HG02759 (cell line): ENCODE results near the gene ZNF681.
"Not testable (repeated sequence)": the region's sequence is repeated elsewhere in the genome, so short reads cannot be mapped to it uniquely, and the experiment has no call there.

Experiments used
- ATAC-seq: cut with Tn5 transposase; IDR thresholded peaks from one replicate; pipeline ENCODE4 v1.9.1; 2021; ENCODE audit warnings: mild to moderate bottlenecking, moderate library complexity; ENCODE audit not compliant: unreplicated experiment

The ZNF681 gene

DNA sequence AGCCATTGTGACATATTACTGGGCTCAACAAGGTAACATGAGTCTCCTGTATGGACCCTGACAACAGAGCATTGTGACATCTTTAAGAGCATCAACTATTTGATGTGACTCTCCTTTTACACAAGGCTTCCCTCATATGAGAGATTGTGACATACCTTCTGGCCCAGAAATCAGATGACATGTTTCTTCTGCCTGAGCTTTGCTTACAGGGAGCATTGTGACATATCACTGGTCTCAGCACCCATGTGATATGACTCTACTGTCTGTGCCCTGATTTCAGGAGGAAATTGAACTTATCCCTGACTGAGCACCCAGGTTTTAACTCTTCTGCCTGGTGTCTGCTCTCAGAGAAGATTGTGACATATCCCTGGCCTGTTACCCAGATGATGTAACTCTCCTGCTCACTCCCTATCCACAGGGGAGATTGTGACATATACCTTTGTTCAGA, 15.9 kb upstream of the ZNF681 start:
- no peak for ATAC-seq

- ATAC-seq: no peak
Measured at GRCh38 chr19:23774106-23774505, 15.4 kb upstream of the ZNF681 start.

GRCh38 chr19:23772675-23773063, 14.0 kb upstream of the ZNF681 start:
- no peak for ATAC-seq

DNA sequence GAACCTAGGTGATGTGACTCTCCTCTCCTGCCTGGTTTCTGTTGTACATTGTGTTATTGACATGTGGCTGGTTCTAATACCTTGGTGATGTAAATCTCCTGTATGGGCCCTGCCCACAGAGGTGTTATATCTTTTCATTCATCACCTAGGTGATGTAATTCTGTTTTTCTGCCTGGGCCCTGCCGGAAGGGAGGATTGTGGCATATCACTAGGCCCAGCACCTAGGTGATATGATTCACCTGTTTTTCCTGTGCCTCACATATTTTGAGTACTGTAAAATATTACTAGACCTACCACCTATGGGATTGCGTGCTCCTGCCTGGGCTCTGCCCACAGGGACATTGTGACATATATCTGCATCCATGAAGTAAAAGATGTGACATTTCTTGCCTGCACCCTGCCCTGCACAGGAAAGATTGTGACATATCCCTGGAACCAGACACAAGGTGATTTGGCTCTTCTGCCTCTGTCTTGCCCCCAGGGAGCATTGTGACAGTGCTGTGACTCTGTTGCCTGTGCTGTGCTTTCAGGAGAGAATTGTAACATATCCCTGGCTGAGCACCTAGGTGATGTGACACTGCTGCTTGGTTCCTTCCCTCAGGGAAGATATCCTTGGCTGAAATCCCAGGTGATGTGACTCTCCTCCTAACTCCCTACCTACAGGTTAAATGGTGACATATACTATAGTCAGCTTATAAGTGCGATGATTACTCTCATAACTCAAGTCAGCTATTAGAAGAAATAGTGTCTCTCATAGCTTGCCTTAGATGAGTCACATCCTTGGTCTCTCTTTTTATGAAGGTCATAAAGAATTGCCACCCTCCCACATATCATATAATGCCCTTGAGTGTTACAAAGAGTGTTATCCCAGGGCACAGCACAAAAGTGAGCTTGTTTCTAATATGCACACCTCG, 13.3 kb upstream of the ZNF681 start:
- ATAC-seq: no peak

DNA sequence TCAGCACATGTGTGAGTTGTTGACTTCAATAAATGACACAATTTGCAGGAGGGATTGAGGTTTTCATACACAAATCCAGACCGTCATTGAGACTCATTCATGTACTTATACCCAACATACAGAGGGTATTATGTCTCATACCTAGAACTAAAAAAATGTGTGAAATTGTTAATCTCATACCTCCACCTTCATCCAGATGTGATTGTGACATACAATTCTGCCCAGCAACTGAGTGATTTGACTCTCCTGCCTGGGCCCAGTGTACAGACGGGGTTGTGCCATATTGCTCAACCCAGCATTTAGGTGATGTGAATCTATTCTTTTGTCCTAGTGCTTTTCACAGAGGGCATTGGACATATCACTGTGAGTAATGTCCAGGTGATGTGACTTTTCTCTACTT, 12.6 kb upstream of the ZNF681 start:
- no peak for ATAC-seq

DNA sequence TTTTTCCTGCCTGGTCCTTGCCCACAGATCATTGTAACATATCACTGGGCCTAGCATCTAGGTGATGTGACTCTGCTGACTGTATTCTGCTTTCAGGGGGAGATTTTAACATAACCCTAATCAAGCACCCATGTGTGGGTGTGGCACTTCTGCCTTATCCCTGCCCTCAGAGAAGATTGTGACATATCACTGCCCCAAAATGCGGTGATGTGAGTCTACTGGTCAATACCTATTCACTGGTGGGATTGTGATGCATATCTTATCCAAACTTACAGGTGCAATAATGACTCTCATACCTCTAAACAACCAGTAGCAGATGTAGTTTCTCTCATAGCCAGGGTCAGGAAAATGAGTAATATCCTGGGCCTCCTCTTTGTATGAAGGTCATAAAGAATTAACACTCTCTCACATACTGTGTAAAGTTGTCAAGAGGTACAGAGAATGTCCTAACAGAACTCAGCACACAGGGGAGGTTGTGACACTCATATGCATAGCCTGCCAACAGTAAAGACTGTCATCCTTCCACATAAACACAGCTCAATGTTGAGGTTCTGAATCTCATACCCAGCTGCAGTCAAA, 12.1 kb upstream of the ZNF681 start:
- ATAC-seq: no peak

- ATAC-seq: no peak
Measured at GRCh38 chr19:23769691-23770468, 11.2 kb upstream of the ZNF681 start.

- ATAC-seq: no peak
Measured at GRCh38 chr19:23766951-23767350, 8.3 kb upstream of the ZNF681 start.

DNA sequence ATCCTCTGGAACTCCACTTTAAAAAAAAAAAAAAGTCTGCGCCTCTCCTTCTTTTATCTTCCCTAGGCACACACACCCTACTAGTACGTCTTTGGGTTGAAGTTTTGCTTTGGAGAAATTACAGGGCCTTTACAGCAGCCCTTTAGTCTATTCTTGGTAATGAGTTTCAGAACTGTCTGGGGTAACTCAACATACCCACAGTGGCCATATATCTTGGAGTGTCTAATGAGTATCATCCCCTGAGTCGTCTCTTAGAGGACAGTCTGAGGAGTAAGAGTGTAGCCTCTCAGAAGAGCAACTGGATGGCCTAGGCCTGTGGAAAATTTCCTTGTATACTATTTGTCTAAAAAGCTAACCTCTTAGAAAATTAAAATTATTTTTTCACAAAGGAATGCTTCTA, 6.1 kb upstream of the ZNF681 start:
- no peak for ATAC-seq

DNA sequence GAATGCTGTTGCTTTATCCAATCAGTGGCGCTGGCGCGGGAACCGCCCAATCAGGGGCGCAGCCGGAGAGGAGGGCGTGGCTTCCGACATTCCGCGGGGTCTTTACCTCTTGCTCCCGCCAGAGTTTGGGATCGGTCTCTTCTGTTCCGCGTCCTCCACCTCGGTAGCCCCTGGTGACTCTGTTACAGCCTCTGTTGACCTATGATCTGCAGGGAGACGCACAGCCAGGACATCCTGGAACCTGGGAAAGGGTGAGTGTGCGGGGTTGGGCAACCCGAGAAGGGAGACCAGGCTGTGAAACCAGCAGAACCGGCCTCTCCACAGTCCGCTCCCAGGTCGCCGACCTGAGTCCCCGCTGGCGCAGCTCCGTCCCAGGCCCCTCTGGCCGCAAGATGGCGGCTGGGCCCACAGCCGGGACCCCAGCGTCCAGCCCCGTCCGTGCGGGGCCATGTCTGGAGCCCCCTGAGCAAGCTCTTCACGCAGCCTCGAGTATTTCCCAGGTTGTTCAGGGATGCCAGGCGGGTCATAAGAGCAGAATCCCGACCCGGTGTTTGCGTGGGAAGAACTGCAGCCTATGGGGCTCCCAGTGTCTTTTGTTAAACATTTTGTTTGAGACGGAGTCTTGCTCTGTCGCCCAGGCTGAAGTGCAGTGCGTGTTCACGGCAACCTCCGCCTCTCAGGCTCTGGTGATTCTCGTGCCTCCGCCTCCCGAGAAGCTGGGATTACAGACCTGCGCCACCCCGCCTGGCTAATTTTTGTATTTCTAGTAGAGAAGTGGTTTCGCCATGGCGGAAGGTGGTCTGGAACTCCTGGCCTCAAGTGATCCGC, 4.4 kb upstream of the ZNF681 start:
- ATAC-seq: peak; percentile 61

GRCh38 chr19:23762548-23762883, 3.8 kb upstream of the ZNF681 start:
- ATAC-seq: no peak

GRCh38 chr19:23760326-23760725, 1.6 kb upstream of the ZNF681 start:
- not testable (repeated sequence) for ATAC-seq

DNA sequence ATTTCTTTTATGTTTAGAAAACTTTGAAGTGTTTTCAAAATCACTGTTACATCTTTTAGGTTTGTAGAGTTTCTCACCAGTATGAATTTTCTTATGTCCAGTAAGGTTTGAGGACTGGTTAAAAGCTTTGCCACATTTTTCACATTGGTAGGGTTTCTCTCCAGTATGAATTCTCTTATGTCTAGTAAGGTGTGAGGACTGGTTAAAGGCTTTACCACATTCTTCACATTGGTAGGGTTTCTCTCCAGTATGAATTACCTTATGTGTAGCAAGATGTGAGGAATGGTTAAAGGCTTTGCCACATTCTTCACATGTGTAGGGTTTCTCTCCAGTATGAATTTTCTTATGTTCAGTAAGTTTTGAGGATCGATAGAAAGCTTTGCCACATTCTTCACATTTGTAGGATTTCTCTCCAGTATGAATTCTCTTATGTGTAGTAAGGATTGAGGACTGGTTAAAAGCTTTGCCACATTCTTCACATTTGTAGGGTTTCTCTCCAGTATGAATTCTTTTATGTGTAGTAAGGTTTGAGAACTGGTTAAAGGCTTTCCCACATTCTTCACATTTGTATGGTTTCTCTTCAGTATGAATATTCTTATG, 15.0 kb downstream of the ZNF681 start:
- not testable (repeated sequence) for ATAC-seq

DNA sequence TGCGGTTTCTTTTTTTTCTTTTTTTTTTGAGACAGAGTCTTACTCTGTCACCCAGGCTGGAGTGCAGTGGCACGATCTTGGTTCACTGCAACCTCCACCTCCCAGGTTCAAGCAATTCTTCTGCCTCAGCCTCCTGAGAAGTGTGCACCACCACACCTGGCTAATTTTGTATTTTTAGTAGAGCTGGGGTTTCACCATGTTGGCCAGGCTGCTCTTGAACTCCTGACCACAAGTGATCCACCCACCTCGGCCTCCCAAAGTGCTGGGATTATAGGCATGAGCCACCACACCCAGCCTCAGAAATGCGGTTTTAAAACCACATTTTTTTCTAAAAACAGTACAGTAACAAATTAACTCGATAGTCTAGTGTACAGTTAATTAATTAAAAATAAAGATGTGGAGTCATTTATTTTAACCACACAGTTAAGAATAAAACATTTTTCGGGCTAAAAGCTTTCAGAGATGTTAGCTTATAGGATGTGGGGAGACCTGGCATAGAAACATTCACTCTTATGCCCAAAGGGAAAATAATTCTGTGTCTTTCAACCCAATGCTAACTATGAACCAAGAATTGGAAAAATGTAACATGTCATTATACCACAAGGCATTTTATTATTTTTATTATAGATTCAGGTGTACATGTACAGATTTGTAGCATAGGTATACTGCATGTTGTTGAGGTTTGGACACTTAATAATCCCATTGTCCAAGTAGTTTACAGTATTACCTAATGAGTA, 27.8 kb downstream of the ZNF681 start:
- not testable (repeated sequence) for ATAC-seq

- ATAC-seq: not testable (repeated sequence)
Measured at GRCh38 chr19:23724161-23724560, 34.5 kb downstream of the ZNF681 start.

DNA sequence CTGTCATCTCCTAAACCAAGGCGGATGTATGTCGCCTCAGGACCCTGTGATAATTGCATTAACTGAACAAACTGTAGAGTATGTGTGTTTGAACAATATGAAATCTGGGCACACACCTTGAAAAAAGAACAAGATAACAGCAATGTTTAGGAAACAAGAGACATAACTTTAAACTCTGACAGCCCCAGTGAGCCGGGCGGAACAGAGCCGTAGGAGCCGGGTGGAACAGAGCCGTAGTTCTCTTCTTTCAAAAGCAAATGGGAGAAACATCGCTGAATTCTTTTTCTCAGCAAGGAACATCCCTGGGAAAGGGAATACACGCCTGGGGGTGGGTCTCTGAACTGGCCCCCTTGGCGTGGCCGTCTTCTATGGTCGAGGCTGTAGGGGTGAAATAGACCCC, 39.9 kb downstream of the ZNF681 start:
- no peak for ATAC-seq

DNA sequence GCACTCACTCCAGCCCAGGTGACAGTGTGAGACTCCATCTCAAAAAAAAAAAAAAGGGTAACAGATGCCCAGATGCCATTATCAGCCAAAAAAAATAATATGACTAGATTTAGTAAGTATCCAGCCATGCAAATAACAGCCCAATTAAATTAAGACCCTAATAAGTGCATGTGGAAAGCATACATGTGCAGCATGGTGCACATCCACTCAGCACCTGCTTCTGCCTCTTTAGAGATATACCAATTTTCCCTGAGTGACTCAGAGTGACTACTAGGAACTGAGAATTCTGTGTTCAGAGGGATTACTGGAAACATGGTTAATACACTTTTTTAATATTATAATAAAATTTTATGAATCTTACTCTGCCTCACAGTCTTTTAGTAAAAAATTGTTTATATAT, 41.9 kb downstream of the ZNF681 start:
- no peak for ATAC-seq

DNA sequence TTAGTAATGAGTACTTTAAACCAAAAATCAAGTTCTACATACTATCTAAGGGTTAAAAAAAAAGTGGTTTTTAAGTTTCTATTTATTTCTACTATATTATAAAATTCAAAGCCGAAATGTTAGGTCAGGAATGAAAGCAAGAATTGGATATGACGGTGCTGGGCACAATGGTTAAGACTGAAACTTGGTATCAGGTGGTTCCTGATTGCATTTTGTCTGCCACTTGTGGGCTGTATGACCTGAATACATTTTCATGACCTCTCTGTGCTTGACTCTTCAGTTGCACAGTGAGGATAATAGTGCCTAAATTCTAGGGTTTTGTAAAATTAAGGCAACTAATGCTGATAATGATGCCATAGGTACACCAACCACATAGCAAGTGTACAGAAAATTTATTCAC, 49.3 kb downstream of the ZNF681 start:
- no peak for ATAC-seq

GRCh38 chr19:23706657-23707056, 52.0 kb downstream of the ZNF681 start:
- no peak for ATAC-seq

DNA sequence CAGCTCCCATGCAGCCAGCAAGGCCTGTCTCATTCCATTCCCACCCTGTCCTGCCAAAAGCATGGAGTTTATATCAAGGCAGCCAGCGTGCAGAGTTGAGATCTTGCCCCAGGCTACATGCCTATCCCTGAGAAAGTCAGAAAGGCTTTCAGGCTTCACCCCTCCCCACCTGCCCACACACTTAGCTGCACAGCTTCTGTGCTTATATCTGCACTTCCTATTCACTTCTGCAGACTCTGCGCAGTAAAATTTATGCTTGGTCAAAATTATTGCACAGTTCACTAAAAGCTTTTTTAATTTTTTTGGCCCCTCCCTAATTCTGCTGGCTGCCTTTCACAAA, 59.2 kb downstream of the ZNF681 start:
- ATAC-seq: no peak
